GM19025 (cell line): Measurements from ENCODE around the gene SLC30A7.
"Not testable (repeated sequence)": the region's sequence is repeated elsewhere in the genome, so short reads cannot be mapped to it uniquely, and the experiment has no call there.

Experiments used
- ATAC-seq: cut with Tn5 transposase; IDR thresholded peaks from one replicate; pipeline ENCODE4 v1.9.1; 2021; ENCODE audit warnings: mild to moderate bottlenecking, low read depth, moderate library complexity; ENCODE audit not compliant: unreplicated experiment

SLC30A7 gene

DNA sequence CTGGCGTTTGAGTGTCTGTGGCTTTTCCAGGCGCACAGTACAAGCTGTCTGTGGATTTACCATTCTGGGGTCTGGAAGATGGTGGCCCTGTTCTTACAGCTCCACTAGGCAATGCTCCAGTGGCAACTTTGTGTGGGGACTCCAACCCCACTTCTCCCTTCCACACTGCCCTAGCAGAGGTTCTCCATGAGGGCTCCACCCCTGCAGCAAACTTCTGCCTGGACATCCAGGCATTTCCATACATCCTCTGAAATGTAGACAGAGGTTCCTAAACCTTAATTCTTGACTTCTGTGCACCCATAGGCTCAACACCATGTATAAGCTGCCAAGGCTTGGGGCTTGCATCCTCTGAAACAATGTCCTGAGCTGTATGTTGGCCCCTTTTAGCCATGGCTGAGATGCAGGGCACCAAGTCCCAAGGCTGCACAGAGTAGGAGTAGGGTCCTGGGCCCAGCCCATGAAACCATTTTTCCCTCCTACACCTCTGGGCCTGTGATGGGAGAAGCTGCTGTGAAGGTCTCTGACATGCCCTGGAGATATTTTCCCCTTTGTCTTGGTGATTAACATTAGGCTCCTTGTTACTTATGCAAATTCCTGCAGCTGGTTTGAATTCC lies 5.9 kb upstream of the SLC30A7 start:
- ATAC-seq = not testable (repeated sequence)

DNA sequence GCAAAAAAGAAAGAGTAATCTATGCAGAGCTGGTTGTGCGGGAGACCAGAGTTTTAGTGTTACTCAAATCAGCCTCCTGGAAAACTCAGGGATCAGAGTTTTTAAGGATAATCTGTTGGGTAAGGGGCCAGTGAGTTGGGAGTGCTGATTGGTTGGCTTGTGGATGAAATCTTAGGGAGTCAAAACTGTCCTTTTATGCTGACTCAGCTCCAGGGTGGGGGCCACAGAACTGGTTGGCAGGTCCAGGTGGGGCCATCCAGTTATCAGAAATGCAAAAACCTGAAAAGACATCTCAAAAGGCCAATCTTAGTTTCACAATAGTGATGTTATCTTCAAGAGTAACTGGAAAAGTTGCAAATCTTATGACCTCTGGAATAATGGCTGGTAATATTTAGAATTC lies 4.5 kb upstream of the SLC30A7 start:
- no peak for ATAC-seq

DNA sequence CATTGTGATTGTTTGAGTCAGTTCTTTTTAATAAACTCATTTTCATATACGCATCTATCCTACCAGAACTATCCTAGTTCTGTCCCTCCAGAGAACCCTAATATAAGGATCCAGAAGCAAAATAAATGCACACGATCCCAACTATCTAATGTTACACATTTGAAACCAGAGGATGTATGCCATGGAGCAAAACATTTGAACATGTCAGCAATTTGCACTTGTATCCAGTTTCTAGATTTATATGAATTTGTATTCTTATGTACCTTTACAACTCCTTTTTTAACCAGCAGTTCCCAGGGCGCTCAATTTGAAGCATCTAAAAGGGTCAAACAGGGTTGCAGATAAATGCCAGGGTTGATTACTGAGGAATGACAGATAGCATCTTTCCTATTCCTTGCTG lies 3.3 kb upstream of the SLC30A7 start:
- ATAC-seq = no peak

GRCh38 chr1:100893718-100894117 lies 2.2 kb upstream of the SLC30A7 start:
- ATAC-seq = no peak

DNA sequence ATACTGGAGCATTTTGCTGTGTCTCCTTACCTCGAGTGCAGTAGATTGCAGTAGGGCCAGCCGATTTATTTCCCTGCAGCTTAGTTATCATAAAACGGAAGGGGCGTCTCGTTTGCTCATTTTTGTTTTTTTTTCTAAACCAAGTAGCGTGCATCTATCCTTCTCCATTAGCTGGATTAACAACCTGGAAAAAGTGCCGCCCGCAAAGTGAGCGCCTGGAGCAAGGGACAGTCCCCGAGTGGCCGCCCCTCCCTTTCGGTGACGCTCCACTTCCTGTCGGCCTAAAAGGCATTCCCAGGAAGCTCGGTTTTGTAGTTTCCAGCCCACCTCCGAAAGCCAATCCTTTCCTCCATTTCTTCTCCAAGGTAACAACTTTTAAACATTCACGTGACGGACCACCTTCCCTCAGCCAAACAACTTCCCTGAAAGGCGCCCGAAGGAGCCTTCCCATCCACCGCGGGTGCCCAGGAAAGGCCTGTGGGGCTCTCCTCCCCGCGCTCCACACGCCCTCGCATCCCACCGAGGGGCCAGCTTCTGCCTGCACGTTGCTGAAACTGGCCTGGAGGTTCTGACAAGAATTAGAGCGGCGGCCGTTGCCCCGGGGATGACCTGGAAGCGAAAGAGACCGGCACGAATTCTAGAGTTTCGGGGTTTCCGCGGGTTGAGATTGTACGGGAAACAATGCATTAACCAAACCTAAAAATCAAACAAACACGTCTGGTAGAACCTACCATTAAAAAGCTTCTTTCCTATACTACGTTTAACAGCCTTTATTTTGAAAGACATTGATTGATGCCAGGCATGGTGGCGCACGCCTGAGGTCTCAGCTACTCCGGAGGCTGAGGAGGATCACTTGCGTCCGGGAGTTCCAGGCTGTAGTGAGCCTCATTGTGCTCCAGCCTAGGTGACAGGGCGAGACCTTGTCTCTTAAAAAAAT lies 1.0 kb upstream of the SLC30A7 start, which contains the start of gene EXTL2:
TSS of gene EXTL2 (minus strand) at position 240 of the 937 bp plus-strand sequence. CDS start 6,085 bp downstream, outside the sequence.
- peak; percentile 29 for ATAC-seq

DNA sequence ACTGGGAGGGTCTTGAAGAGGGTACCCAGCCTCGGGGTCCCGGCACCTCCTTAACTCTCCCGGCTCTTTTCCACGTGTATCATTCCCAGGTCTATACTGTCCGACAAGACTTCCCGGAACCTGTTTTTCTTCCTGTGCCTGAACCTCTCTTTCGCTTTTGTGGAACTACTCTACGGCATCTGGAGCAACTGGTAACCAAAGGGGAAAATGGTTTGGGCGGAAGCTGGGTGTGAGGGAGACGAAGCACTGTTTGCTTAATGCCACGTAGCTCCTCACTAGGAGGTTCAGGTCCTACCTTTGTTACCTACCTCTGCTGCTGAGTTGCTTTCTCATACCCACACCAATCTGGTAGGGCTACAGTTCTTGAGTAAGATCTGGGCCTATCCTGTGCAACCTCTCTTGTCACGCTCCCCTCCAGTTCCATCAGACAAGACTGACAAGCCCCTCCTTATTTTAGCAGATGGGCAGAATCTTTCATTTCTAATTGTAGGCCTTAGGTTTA lies 642 bp downstream of the SLC30A7 start:
- peak; percentile 23 for ATAC-seq

- ATAC-seq = no peak
These were observed 6.5 kb downstream of the SLC30A7 start for GRCh38 chr1:100902365-100902764.

DNA sequence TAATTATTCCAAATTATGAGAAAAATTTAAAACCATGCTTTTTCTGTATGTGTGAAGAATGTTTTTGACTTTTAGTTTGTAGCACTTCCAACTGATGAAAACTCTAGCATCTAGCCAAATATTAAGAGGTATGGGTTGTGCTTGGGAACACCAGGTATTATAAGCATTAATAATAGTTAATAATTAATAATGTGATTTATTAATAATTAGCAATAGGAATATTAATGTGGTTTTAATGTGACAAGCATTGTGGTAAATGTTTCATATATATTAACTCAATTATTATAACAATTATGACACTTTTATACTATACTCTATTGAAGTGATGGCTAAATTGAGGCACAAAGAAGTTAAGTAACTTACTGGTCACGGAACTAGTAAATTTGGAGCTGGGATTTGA lies 7.9 kb downstream of the SLC30A7 start:
- ATAC-seq = no peak

DNA sequence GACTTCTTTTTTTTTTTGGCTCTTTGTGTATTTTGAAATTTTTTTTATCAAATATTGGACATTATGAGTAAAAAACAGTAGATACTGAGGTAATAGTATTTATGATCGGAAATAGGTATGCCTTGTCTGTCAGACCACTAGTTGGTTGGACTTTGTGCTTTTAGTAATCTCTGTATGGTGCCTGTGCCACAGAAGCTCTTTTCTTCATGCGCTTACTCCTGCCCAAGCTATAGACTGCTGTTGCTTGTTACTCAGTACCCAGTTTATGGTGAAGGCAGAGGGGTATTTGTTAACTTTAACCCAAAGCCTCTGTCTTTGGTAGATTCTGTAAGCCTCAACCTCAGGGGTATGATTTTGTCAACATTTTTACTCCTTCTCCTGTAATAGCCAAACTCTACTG lies 8.6 kb downstream of the SLC30A7 start:
- no peak for ATAC-seq

GRCh38 chr1:100905181-100905580 lies 9.3 kb downstream of the SLC30A7 start:
- ATAC-seq = no peak

DNA sequence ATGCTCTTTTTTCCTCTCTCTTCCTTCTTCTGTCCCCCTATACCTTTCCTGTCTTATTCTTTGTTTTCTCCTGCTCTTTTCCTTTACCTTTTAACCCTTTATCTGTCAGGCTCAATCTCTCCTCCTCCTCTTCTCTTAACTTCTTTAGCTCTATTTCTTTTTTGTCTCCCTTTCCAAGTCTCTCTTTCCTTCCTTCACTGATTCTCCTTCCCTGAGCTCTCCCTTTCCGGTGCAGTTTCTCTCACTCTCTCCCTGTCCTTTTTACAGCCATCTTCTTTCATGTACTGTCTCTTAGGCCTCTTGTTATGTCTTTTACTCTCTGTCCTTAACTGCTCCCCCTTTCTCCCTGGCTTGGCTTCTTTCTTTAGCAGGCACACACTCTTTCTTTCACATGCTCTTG lies 12.0 kb downstream of the SLC30A7 start:
- no peak for ATAC-seq

DNA sequence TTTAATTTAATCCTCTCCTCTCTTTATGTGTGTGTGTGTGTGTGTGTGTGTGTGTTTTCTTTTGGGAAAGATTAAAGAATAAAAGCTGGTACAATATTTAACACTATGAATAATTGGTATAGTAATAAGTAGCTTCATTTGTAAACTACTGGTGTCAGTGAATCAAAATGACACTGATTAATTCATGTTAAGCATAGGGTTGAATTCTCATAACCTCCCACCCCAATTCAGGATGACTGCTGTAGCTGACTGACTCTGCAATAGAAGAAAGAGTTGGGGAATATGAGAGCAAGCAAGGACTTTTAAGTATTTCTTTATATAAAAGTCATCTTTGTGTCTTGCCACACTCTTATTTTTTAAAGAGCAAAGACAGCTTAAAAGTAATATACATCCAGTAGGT lies 13.1 kb downstream of the SLC30A7 start:
- no peak for ATAC-seq

GRCh38 chr1:100912019-100912418 lies 16.1 kb downstream of the SLC30A7 start:
- no peak for ATAC-seq

- no peak for ATAC-seq
These were observed 25.3 kb downstream of the SLC30A7 start for GRCh38 chr1:100921110-100921706.

GRCh38 chr1:100924212-100924611 lies 28.3 kb downstream of the SLC30A7 start:
- no peak for ATAC-seq

DNA sequence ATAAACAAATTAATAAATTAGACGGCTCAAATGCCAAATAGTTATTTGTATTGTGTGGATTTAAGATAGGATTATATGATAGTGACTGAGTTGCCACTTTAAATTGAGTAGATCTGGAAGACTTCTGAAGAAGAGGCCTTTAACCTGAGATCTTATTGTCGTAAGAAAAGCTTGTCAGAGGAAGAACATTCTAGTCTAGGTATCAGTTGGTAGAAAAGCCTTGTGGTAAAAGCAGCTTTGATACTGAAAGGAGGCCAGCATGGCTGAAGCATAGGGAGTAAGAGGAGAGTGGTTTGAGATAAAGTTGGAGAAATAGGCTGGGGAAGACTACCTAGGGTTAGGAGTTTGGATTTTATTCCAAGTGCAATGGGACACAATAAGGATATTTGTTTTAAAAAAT lies 29.1 kb downstream of the SLC30A7 start:
- ATAC-seq = no peak

- ATAC-seq = no peak
These were observed 30.4 kb downstream of the SLC30A7 start for GRCh38 chr1:100926240-100926639.

GRCh38 chr1:100927276-100927675 lies 31.4 kb downstream of the SLC30A7 start:
- no peak for ATAC-seq

- no peak for ATAC-seq
These were observed 32.2 kb downstream of the SLC30A7 start for GRCh38 chr1:100928128-100928527.

DNA sequence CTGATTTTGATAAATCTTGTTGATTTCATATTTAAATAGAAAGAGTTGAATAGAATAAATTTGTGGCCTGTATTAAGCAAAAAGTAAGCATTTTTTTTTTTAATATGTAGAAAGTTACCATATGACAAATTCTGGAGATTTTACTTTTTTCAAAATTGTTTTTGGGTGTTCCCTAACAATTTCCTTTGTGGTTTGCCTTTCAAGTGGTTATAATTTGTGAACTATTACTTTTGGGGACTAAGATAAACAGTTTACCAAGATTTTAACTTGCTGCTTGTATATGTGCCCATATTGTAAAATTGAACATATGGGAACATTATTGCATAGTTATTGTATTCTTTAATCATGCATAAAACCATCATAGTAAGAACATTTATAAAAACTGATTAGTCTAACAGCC lies 34.6 kb downstream of the SLC30A7 start:
- no peak for ATAC-seq

DNA sequence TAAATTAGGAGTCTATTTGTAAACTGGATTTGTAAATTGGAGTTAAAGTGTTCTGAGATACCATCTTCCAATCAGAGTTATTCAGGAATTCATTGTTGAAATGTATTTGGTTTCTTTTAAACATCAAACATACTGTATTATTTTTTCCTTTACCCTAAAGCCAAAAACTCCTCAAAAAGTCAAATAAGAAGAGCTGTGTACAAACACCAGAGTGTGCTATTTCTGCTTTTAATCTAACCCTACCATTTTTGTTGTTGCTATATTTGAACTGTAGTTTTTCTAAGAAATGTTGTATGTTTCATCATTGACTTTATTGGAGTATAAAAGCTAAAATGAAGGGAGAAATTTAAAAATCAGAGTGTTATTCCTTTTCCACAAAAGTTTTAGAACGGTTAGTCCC lies 35.8 kb downstream of the SLC30A7 start:
- ATAC-seq = no peak
